Skin of body (tissue), 2 donors: ENCODE results near the gene TEAD2. TPM values are rescaled to one million over a fixed set of nuclear protein-coding genes. Genes with fewer than 3 reads are reported as not detected.

Source experiments
- DNase-seq: peaks from one replicate; lab custom pipeline; 2025; lab: John Stamatoyannopoulos, UW
- total RNA-seq: library from RNA; depleted of rRNA; stranded (reverse); fragments of >200 nt; gene quantifications from one replicate; pipeline ENCODE4 v1.2.3, GENCODE V29; 2014

The TEAD2 gene
- total RNA-seq, result 21.4 TPM

DNA sequence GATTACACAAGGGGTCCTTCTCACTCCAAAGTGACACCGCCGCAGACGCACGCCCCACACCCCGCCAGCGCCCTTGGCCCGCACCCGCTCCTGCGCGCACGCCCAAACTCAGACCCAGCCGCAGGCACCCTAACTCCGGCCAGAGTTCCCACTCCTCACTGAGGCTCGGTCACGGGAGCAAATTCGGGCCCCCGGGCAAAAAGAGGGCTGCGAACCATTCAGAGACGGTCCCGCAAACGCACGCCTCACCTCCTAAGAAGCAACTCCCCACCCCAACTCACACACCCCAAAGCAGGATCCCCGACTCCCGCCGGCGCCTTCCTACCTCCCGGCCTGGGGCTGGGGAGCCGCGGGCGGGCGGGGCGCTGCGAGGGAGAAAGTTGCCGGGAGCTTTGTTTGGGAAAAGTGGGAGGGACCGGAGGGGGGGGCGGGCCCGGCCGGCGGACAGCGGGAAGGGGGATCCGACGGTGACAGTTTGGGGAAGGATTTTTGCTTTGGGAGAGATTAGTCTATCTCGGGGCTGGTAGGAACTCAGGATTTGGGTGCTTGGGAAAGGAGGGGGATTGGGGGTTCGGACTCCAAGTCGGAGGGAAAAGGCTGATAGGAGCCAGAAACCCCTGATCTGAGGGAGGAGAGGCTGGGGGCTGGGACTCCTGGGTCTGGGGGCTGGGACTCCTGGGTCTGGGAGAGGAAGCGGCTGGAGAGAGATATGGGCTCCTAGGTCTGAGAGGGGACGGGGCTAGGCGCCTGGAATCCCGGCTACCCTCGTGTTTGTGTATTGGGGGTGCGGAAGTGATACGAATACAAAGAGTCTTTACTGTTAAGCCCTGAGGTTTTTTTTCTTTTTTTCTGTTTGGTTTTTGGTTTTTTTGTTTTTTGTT lies at the start of gene TEAD2:
Gene TEAD2, minus strand, starts transcription at position 369 of the 881 bp plus-strand sequence. CDS start 2,341 bp downstream, outside the sequence.
- peak; percentile 70 for DNase-seq

DNA sequence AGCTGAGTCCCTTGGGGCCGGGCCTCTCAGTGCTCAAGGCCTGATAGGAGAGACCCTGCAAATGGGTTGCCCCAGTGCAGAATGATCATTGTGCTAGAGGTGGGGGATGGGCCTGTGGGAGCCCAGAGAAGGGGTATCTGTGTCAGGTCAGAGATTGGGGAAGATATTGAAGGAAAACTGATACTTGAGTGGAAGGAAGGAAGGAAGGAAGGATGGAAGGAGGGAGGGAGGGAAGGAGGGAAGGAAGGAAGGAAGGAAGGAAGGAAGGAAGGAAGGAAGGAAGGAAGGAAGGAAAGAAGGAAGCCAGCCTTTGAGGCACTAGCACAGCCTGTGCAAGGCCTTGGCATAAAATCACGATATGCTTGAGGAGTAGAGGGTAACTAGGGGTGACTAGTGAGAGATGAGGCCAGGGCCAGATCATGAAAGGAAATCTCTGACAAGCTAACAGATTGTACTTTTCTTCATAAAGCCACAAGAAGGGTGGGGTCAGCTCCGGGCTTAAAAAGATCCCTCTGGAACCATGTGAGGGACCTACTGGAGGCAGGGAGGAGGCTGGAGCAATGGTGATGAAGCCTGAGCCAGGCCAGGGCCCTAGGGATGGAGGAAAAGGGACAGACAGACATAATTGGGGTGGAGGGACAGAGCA lies 49.6 kb upstream of the TEAD2 start:
- no peak for DNase-seq

DNA sequence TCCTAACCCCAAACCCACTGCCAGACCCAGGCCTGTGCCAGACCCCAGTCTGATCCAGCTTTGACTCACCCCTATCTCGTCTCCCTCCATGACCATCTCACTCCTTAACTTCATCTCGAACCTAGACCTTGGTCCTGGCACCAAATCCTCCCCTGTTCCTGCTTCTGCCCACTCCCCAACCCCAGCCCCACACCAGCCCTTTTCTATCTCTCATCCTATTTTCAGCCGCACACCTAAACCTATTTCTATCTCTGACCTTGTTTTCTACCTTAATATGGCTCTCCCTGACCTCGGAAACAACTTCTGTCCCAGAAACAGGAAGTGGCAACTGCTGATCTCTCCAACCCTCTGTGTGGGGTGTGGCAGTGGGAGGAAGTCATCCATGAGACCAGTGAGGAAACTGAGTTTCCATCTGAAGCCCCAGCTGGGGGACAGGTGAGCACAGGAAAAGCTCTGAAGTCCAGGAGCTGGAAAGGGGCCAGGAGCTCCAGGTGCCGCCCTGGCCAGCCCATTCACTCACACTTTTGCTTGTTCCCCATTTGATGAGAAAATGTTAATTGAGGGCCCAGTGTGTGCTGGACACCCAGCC lies 47.3 kb upstream of the TEAD2 start:
- no peak for DNase-seq

DNA sequence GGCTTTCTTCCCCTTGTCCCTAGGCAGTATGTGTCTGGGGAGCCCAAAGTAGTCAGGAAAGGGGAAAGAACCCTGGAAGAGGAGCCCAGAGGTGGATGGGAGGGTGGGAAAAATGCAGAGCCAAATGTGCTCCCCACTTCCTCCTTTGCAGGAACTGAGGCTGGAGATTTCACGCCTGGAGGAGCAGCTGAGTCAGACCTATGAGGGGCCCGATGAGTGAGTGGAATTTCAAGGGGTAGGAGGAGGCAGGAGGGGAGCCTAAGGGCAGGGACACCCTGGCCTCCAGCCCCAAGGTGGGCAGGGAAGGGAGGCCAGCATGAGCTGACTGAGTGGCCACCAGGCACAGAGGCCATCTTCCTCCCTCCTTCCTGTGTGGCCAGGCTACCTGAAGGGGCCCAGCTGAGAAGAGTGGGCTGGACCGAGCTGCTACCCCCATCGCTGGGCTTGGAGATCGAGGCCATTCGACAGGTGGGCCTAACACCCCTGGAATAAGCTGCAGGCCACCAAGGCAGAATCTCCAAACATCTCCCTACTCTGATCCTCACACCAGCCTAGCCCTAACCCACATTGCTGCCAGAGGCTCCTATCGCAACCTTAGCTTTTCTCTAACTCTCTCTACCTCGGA lies 46.7 kb upstream of the TEAD2 start:
- DNase-seq, result no peak

DNA sequence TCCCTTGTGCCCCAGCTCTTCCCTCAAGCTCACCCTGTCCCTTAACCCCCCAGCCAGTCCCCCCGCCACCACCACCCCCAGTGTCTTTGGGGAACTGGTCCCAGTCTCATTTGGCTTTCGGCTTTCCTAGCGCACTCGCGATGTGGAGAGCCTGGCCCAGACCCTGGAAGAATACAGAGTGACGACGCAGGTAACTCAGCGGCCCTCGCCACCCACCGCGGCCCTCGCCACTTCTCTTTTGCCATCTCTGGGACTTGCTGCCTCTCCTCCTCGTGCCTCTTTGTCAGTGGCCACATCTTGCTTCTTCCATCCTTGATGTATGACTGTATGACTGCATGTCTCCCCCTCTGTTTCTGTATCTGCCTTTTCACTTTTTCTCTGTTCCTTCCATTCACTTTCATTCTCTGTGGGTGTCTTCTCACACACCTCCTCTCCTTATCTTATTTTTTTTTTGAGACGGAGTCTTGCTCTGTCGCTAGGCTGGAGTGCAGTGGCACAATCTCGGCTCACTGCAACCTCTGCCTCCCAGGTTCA lies 45.3 kb upstream of the TEAD2 start:
- DNase-seq, result no peak

DNA sequence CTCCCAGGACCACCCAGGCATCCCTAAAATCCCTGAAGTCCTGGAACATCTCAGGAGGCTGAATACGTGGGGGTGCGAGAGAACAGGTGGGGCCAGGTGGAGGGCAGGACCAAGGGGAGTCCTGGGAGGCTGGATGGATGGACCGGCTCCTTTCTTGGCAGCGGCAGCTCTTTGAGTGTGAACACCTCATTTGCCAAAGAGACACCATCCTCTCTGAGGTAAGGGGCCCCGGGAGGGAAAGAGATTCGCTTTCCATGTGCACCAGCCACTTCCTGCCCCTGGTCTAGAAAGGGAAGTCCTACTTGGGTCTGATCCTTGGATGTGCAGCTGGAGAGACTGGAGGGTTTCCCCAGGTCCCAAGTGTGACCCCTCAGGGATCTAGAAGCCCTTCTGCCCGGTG lies 44.9 kb upstream of the TEAD2 start:
- DNase-seq, result no peak

DNA sequence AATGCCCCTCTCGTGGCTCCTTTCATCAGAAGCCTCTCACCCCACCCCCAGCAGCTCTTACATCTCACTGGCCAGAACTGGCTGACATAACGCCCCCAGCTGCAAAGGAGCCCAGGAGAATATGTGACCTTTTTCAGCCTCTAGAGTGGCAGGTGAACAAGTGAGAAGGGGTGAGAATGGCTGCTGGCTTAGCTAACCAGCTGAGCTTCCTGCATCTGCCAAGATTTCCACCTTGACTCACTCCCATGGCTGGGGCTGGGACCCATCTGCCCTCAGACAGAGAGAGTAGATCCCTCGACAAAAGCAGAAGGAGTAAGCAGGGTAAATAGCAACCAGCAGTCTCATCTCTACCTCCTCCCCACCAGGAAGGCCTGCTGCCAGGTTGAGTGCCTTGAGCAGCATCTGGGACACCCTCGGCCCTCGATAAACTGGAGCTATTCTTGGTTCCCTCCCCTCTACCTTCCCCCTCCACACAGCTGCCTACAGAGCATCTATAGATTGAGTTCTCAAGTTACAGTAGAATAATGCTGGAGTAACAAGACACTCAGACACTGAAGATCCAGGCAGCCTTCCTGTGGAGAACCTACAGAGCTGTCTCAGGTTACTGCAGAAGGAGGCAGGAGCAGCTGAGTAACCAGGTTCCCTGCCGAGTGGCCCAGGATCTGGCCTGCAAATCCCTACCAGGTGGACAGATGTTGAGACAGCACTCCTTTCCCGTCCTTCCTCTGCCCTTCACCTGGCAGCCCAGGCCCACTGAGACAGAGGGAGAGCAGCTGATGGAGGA lies 41.4 kb upstream of the TEAD2 start:
- DNase-seq, result no peak

DNA sequence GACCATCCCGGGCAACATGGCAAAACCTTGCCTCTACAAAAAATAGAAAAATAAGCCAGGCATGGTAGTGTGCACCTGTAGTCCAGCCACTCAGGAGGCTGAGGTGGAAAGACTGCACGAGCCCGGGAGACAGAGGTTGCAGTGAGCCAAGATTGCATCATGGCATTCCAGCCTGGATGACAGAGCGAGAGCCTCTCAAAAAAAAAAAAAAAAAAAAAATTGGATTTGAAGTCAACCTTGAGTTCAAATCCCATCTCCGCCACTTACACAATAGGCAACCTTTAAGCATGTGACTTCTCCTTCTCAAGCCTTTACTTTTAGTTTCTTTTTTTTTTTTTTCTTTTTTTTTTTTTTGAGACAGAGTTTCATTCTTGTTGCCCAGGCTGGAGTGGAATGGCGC lies 37.8 kb upstream of the TEAD2 start:
- DNase-seq, result no peak

DNA sequence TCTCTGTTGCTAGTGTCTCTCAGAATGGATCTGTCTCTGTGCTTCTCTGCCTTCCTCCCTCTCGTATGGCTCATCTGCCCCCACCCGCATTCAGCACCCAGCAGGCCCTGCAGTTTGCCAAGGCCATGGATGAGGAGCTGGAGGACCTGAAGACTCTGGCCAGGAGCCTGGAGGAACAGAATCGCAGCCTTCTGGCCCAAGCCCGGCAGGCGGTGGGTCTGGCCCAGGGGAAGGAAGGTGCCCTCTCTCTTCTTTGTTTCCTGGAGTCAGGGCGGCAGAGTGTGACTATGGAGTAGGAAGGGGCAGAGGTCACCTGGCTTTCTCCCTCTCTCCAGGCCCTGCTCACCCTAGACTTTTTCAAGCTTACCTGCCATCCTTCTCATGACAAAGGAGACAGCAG lies 36.7 kb upstream of the TEAD2 start:
- DNase-seq, result no peak

DNA sequence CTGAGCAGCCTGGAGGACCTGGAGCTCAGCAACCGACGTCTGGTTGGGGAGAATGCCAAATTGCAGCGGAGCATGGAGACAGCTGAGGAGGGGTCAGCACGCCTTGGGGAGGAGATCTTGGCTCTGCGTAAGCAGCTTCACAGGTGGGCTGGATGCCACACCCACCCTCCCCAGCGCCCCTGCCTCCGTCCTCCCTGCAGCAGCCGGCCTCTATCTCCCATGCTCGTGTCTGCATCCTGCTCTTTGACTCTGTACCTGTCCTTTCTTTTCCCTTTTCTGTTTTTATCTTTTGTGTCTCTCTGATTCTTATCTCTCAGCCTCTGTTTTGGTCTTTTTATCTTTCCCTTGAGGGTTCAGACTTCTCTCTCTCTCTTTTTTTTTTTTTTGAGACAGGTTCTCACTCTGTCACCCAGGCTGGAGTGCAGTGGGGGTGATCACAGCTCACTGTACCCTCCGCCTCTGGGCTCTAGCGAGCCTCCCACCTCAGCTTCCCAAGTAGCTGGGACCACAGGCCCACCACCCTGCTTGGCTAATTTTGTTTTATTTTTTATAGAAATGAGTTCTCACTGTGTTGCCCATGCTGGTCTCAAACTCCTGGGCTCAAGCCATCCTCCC lies 35.9 kb upstream of the TEAD2 start:
- DNase-seq, result no peak

DNA sequence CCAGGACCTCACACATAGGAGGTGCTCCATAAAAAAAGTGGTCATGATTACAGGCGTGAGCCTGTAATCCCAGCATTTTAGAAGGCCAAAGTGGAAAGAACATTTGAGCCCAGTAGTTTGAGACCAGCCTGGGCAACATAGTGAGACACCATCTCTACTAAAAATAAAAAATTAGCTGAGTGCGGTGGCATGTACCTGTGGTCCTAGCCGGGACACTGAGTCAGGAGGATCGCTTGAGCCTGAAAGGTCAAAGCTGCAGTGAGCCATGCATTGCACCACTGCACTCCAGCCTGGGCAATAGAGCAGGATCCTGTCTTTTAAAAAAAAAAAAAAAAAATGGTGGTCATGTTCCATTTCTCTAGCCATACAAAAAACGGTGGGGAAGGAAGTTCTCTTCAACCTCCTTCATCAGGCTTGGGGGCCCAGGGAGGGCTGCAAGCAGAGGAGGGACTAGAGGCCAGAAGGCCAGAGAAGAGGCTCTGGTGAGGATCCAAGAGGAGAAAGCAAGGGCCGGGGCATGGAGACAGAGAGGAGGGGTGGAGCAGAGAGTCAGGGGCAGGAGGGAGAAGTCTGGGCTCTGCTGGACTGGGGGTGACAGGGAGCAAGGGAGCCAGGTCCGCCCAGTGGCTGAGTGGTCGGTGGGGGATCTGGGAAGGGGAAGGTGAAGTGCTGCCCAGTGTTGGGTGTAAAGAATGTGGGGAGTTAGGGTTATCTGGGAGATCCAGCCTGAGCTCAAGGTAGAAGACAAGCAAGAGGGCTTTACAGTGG lies 34.7 kb upstream of the TEAD2 start:
- DNase-seq, result no peak

DNA sequence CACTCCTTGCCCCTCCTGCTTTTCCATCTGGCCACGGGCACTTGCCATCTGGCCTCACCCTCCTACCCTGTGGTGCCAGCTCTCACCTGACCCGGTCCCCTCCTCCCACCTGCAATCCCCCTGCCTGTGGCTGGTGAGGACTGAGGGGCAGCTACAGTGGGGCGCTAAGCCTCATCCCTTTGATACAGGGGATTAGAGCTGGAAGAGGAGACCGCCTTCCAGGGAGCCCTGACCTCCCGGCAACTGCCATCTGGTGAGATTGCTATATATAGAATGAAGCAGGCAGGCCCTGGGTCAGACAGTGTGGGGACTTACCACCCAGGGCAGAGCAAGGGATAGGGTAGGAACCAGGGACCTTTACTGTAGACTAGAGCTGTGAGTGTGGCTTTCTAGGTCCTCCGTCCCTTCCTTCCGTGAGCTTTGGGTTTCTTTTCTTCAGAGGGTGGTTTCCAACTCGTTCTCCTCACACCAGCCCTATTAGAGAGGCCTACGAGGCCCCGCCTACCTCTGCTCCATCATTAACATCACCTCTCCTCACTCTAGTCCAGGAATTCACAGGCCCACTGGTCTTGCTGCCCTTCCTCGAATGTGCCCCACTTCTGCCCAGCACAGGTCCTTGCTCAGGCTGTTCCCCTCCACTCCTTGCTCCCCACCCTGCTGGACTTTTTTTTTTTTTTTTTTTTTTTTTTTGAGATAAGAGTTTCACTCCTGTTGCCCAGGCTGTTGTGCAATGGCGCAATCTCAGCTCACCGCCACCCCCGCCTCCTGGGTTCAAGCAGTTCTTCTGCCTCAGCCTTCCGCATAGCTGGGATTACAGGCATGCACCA lies 33.6 kb upstream of the TEAD2 start:
- DNase-seq, result no peak

DNA sequence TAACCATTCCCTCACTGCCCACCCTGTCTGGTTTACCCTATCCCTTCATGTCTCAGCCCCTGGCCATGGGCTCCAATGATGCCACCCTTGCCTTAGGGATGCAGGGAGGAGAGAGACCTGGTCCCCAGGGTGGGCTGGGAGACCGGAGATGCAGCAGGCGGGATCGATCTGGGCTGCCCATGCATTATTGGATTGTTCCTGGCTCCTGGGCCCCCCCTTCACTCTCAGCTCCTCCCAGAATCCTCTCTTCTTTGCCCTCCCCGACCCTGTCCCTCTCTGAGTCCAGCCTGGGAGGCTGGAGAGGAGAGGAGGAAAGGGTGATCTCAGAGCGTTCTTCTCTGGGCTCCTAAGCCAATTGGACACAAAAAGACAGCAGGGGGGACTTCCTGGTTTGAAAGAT lies 31.7 kb upstream of the TEAD2 start:
- DNase-seq, result no peak

DNA sequence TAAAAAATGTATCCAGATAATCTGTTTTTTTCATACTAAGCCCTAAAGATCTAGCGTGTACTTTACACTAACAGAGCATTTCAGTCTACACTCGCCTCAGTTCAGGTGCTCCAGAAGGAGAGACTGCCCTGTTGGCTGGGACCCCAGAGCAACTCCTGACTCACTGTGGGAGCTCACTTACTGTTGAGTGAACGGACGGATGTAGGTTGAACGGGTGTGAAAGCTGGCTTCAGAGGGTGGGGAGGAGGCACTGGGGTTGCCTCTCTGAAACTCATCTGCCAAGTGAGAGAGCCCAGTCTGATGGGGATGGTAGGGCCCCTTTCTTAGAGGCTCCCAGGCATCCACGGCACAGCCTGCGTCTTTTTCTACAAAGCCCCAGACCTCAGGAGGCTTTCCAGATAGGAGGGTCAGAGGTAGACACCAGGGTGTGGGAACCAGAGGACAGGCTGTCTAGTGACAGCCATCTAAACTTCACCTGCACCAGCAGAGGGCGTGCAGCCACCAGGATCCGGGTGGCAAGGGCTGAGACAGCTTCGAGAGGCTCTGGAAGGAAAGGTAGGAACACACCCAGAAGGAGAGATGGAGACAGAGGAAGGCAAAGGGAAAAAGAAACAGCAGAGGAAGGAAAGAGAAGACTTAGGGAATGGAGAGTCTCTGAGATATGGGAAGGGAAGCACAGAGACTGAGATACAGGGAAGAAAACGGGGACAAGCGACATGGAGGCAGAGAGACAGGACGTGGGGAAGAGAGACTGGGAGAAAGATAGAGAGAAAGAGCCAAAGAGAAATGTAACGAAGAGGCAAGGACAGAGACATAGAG lies 29.6 kb upstream of the TEAD2 start:
- DNase-seq, result peak; percentile 16

DNA sequence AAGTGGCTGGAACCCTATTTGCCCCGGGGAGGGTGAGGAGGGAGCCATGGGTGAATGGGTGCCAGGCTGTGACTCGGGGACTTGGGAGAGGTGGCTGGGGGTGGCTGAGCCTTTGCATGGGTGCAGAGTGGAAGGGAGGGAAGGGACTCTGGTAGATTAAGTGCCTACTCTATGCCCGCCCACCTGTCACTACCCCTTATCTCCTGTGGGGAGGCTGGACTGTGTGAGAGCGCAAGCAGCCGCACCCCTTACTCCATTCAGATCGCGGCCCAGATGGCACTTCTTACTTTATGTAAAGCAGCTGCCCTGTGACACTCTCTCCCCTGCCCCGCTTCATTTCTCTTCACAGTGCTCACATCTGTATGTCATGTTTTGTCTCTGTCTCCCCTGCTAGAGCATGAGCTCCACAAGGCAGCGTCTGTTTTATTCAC lies 28.7 kb upstream of the TEAD2 start:
- DNase-seq, result no peak

DNA sequence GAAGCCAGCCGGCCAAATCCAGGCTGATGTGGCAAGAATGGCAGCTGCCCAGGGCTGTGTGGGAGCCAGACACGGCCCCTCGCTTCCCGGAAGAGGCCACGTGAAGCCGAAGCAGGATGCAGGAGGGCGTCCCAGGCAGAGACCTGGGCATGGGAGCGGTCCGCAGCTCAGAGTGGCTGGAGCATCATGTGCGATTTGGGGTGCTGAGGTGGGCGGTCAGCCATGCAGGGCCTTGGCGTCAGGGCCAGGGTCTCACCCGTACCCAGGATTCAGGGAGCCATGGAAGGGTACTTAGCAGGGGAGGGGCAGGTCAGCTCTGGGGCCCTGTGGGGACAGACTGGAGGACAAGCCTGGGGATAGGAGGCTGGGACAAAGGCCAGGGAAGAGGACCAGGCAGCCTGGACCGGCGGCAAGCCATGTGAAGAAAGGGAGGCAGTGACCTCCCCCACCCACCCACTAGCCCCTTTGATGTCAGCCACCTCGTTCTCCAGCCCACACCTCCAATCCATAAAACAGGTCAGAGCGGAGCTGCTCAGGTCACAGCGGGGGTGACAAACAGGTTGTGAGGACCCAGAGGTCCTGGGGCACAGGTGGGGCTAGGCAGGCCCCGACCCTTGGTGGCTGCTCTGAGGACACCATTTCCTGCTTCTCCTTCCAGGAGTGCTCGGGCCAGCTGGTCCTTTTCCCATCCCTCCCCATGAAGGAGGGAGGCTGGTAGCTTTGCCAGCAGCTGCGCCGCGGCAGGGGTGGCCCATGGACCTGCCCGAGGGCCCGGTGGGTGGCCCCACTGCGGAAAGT lies 28.1 kb upstream of the TEAD2 start:
- no peak for DNase-seq

DNA sequence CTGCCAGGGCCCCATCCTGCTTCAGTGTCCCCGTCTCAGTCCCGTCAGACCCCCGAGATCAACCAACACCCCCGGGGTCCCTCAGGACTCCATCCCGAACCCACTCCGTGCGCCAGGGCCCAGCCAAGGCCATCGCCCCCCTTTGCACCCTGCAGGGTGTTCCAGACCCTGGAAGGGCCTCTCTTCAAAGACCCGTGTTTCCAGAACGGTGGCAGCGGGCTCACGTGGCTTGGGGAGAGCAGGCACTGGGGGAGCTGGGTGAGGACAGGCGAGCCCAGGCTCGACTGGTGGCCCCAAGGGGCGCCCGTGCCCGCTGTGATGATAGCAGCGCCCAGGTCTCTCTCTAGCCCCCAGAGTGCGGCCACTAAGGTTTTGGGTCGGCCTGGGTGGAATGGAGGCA lies 27.2 kb upstream of the TEAD2 start:
- no peak for DNase-seq
